HFFc6 (cell line): ENCODE measurements around the gene OTOS. TPM values are rescaled to one million over a fixed set of nuclear protein-coding genes. Genes with fewer than 3 reads are reported as not detected.

Source experiments
- DNase-seq: peaks from one replicate; pipeline ENCODE4 v3.0.0-alpha.2; 2018
- H3K27ac Mint-ChIP-seq: 2 replicates; pipeline ENCODE4 v1.8.0; 2020; ENCODE audit warnings: mild to moderate bottlenecking, mixed read lengths
- H3K27me3 Mint-ChIP-seq: 2 replicates; pipeline ENCODE4 v1.8.0; 2021; ENCODE audit warnings: mild to moderate bottlenecking, moderate library complexity, mixed read lengths; ENCODE audit not compliant: insufficient read depth
- H3K36me3 Mint-ChIP-seq: 2 replicates; pipeline ENCODE4 v1.8.0; 2021; ENCODE audit warnings: low read depth, mixed read lengths
- H3K4me1 Mint-ChIP-seq: 2 replicates; pipeline ENCODE4 v1.8.0; 2020; ENCODE audit warnings: low read depth, mixed read lengths
- H3K4me3 Mint-ChIP-seq: 2 replicates; pipeline ENCODE4 v1.8.0; 2020; ENCODE audit warnings: mild to moderate bottlenecking, moderate library complexity, mixed read lengths
- H3K9me3 Mint-ChIP-seq: 2 replicates; pipeline ENCODE4 v1.8.0; 2020; ENCODE audit warnings: mild to moderate bottlenecking, mixed read lengths
- total RNA-seq, 6 experiments: library from RNA; stranded (reverse); fragmentation: NEBNext Ultra II Directional; extraction: Animal tissue kit (Norgen Biotek cat#: 25700); gene quantifications; 2 replicates in 1 of 6; 3 replicates in 5 of 6; pipeline ENCODE4 v1.2.3, GENCODE V29; 2021
- TF ChIP-seq, protein P1 (sequence below): fragments of 200-600 bp; sonication (generic); IDR thresholded peaks from 2 replicates; pipeline ENCODE4 v1.5.0; 2021; ENCODE audit warnings: antibody characterized with exemption, mild to moderate bottlenecking

OTOS gene
- total RNA-seq, 6 experiments from 2014 or later: 0.27 to 0.43 TPM; not detected in 4

DNA sequence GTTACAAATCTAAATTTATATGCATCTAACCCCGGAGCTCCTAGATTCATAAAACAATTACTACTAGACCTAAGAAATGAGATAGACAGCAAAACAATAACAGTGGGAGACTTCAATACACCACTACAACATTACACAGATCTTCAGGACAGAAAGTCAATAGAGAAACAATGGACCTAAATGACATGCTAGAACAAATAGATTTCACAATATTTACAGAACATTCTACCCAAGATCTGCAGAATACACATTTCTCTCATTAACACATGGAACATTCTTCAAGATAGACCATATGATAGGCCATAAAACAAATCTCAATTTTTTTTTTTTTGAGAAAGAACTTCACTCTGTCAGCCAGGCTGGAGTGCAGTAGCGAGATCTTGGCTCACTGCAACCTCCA, 42.1 kb downstream of the OTOS start:
- TF ChIP-seq, protein P1, sequence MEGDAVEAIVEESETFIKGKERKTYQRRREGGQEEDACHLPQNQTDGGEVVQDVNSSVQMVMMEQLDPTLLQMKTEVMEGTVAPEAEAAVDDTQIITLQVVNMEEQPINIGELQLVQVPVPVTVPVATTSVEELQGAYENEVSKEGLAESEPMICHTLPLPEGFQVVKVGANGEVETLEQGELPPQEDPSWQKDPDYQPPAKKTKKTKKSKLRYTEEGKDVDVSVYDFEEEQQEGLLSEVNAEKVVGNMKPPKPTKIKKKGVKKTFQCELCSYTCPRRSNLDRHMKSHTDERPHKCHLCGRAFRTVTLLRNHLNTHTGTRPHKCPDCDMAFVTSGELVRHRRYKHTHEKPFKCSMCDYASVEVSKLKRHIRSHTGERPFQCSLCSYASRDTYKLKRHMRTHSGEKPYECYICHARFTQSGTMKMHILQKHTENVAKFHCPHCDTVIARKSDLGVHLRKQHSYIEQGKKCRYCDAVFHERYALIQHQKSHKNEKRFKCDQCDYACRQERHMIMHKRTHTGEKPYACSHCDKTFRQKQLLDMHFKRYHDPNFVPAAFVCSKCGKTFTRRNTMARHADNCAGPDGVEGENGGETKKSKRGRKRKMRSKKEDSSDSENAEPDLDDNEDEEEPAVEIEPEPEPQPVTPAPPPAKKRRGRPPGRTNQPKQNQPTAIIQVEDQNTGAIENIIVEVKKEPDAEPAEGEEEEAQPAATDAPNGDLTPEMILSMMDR: no peak
- no peak overlapping the region for H3K27ac Mint-ChIP-seq
- H3K27me3 Mint-ChIP-seq: peaks cover 46% of the 10 kb centered on the region
- DNase-seq: no peak
- peaks cover 12% of the 10 kb centered on the region; the same call in 1 of the 2 replicates for H3K9me3 Mint-ChIP-seq
- H3K4me3 Mint-ChIP-seq: no peak overlapping the region
- H3K4me1 Mint-ChIP-seq: no peaks in the 10 kb centered on the region
- H3K36me3 Mint-ChIP-seq: peaks cover 5% of the 10 kb centered on the region; the same call in 1 of the 2 replicates

DNA sequence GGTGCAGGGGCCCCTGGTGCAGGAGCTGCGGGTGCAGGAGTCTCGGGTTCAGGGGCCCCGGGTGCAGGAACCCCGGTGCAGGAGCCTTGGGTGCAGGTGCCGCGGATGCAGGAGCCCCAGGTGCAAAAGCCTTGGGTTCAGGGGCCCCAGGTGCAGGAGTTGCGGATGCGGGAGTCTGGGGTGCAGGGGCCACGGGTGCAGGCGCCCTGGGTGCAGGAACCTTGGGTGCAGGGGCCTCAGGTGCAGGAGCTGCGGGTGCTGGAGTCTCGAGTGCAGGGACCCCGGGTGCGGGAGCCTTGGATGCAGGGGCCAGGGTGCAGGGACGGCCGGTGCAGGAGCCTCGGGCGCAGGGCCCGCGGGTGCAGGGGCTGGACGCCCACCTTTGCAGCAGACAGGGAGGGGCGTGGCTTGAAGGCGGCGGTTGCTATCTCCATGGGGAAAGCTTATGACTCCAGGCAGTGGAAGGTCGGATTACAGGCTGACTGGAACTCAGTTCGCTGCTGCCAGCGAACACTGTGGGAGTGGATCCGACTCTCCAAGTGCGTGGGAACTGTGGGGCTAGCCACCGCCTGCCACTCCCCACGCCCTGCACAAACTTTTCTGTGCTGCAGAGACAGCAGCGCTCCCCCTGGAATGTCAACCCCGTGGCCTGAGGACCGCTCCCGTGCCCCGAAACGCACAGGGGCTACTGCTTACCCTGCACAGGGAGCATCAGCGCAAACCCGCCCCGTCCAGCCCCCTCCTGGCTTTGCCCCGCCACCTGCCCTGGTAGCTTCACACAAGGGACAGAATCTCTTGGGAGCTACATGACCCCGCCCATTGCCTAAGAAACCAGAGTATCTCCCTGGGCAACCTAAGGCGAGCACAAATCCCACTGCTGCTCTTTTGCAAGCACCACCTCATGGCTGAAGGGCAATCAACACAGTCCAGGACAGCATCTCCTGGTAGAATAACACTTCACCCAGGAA, 44.6 kb downstream of the OTOS start:
- Mint-ChIP-seq H3K4me3 (no peak overlapping the region), H3K27me3 (peaks cover 43% of the 10 kb centered on the region), H3K9me3 (peaks cover 20% of the 10 kb centered on the region; the same call in 1 of the 2 replicates), H3K27ac (no peak overlapping the region), H3K4me1 (no peaks in the 10 kb centered on the region), H3K36me3 (peaks cover 5% of the 10 kb centered on the region; the same call in 1 of the 2 replicates)
- DNase-seq: no peak
- TF ChIP-seq, protein P1: no peak

DNA sequence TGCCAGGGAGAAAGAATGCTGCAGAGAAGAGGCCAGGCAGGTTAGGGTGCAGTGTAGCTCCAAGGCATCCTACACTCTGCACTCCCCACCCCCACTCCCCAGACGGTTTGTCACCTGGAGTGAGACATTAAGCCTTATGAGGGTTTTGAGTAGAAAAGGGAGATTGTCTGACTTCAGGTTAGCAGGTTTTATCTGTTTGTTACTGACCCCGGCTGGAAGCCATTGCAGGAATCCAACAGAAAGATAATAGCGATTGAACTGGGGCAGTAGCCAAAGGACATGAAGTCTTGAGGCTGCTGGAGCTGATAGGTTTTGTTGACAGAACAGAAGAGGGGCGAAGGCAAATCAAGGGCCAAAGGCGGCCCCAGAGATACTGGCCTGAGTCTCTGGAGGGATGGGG, 51.2 kb downstream of the OTOS start:
- H3K36me3 Mint-ChIP-seq: peaks cover 8% of the 10 kb centered on the region
- H3K9me3 Mint-ChIP-seq: peaks cover 27% of the 10 kb centered on the region
- no peaks in the 10 kb centered on the region for H3K4me1 Mint-ChIP-seq
- H3K4me3 Mint-ChIP-seq: no peak overlapping the region
- no peak overlapping the region for H3K27ac Mint-ChIP-seq
- TF ChIP-seq, protein P1: no peak
- peaks cover 23% of the 10 kb centered on the region for H3K27me3 Mint-ChIP-seq
- no peak for DNase-seq

Other genes with a start within 250 kb of the OTOS start
- gene NDUFA10, start 115.3 kb downstream of the OTOS start, total RNA-seq: 100 to 1,000 TPM; 116 to 133 (median 125) TPM
- gene OR6B2, start 110.2 kb downstream of the OTOS start, total RNA-seq: not detected
- gene OR6B3, start 87.1 kb downstream of the OTOS start, total RNA-seq: not detected
- 100 to 1,000 TPM; 147 to 239 (median 211) TPM for gene COPS9, start 4.4 kb downstream of the OTOS start, total RNA-seq